Colonic mucosa (tissue), 4 donors: ENCODE data around the gene EHD1. TPM values are rescaled to one million over a fixed set of nuclear protein-coding genes. Genes with fewer than 3 reads are reported as not detected.
A peak's percentile ranks its signal among the peaks of the same experiment; 100 is the strongest.

Experiments used
- DNase-seq: peaks from one replicate; pipeline ENCODE4 v3.0.0-alpha.2; 2020
- H3K27ac ChIP-seq: fragments of 200-600 bp; one replicate; pipeline ENCODE4 v1.8.0; 2021
- H3K27me3 ChIP-seq: fragments of 200-600 bp; one replicate; pipeline ENCODE4 v1.8.0; 2021
- H3K36me3 ChIP-seq: fragments of 200-600 bp; one replicate; pipeline ENCODE4 v1.8.0; 2021
- H3K4me1 ChIP-seq: fragments of 200-600 bp; one replicate; pipeline ENCODE4 v1.8.0; 2021; ENCODE audit warnings: mild to moderate bottlenecking
- H3K4me3 ChIP-seq: fragments of 200-600 bp; one replicate; pipeline ENCODE4 v1.8.0; 2021
- H3K9ac ChIP-seq, 2 donors: one replicate each; pipeline ENCODE4 v1.7.0; 2013; ENCODE audit warnings: control low read depth in 2 of 2, low read depth in 2 of 2, low read length in 2 of 2
- H3K9me3 ChIP-seq: fragments of 200-600 bp; one replicate; pipeline ENCODE4 v1.8.0; 2021
- CTCF ChIP-seq: fragments of 200-600 bp; IDR thresholded peaks from one replicate; pipeline ENCODE4 v1.8.0; 2022; ENCODE audit warnings: antibody characterized with exemption, mild to moderate bottlenecking
- intact Hi-C: fragments of 100-400 bp; cut with DNase I; formaldehyde crosslinking; loops from one replicate; pipeline ENCODE4 v1.14.1; 2022
- total RNA-seq, 2 donors: library from RNA; stranded (reverse); fragmentation: NEBNext Ultra II Directional in 1 of 2; extraction: Animal tissue kit (Norgen Biotek cat#: 25700) in 1 of 2; gene quantifications; one replicate each; pipeline ENCODE4 v1.2.1, GENCODE V29; 2021
- donor health status: healthy.
- donor health status: DM: no; HTN: no; CAD: no.
- donor health status: DM: no; HTN: no; CAD: no.

EHD1 gene
- total RNA-seq, 2 donors from 2014 or later: 66.5 to 72.3 TPM

- intact Hi-C loops: no loop called here
- H3K27ac ChIP-seq: peak overlapping the region; percentile 75
- H3K4me1 ChIP-seq: peaks cover 26% of the 10 kb centered on the region
- H3K9ac ChIP-seq: peak overlapping the region; percentile 64 to 70
- no peaks in the 10 kb centered on the region for H3K9me3 ChIP-seq
- no peak overlapping the region for H3K4me3 ChIP-seq
- peaks cover 4% of the 10 kb centered on the region for H3K36me3 ChIP-seq
- no peak for DNase-seq
- TF ChIP-seq CTCF: no peak
- H3K27me3 ChIP-seq: no peaks in the 10 kb centered on the region
Observed at GRCh38 chr11:64864473-64865285, 13.7 kb downstream of the EHD1 start.

- H3K9ac ChIP-seq: peak overlapping the region; percentile 64 to 70
- no peak for TF ChIP-seq CTCF
- DNase-seq: no peak
- H3K27me3 ChIP-seq: no peaks in the 10 kb centered on the region
- peaks cover 6% of the 10 kb centered on the region for H3K36me3 ChIP-seq
- peaks cover 25% of the 10 kb centered on the region for H3K4me1 ChIP-seq
- H3K4me3 ChIP-seq: no peak overlapping the region
- H3K9me3 ChIP-seq: no peaks in the 10 kb centered on the region
- intact Hi-C loops: no loop called here
- peak overlapping the region; percentile 75 for H3K27ac ChIP-seq
Observed at GRCh38 chr11:64864135-64864472, 14.3 kb downstream of the EHD1 start.

GRCh38 chr11:64863391-64864060, 14.9 kb downstream of the EHD1 start:
- no peak for TF ChIP-seq CTCF
- Histone ChIP-seq H3K4me1 (peaks cover 25% of the 10 kb centered on the region), H3K9me3 (no peaks in the 10 kb centered on the region), H3K9ac (peak overlapping the region; percentile 64 to 74), H3K36me3 (peaks cover 6% of the 10 kb centered on the region), H3K4me3 (no peak overlapping the region), H3K27ac (peak overlapping the region; percentile 75), H3K27me3 (no peaks in the 10 kb centered on the region)
- intact Hi-C loops: no loop called here
- no peak for DNase-seq

GRCh38 chr11:64862987-64863390, 15.4 kb downstream of the EHD1 start:
- no peak for TF ChIP-seq CTCF
- peak overlapping the region; percentile 75 for H3K27ac ChIP-seq
- H3K9ac ChIP-seq: peak overlapping the region; percentile 50 to 74
- H3K9me3 ChIP-seq: no peaks in the 10 kb centered on the region
- no peaks in the 10 kb centered on the region for H3K27me3 ChIP-seq
- intact Hi-C loops: no loop called here
- H3K4me1 ChIP-seq: peaks cover 25% of the 10 kb centered on the region
- peaks cover 6% of the 10 kb centered on the region for H3K36me3 ChIP-seq
- H3K4me3 ChIP-seq: no peak overlapping the region
- DNase-seq: no peak

GRCh38 chr11:64861227-64861975, 17.0 kb downstream of the EHD1 start:
- H3K27ac ChIP-seq: peak overlapping the region; percentile 75
- DNase-seq: no peak
- no peak for TF ChIP-seq CTCF
- peak overlapping the region in 1 of 2 donors; percentile 34 for H3K9ac ChIP-seq
- intact Hi-C loops: no loop called here
- H3K36me3 ChIP-seq: peaks cover 6% of the 10 kb centered on the region
- H3K27me3 ChIP-seq: no peaks in the 10 kb centered on the region
- H3K4me1 ChIP-seq: peaks cover 38% of the 10 kb centered on the region
- H3K4me3 ChIP-seq: no peak overlapping the region
- H3K9me3 ChIP-seq: no peaks in the 10 kb centered on the region
